Left lung (tissue), 10 donors: ENCODE data around the gene SARS2. TPM values are rescaled to one million over a fixed set of nuclear protein-coding genes. Genes with fewer than 3 reads are reported as not detected.
"Not testable (repeated sequence)": the region's sequence is repeated elsewhere in the genome, so short reads cannot be mapped to it uniquely, and the experiment has no call there.

Experiments
- ATAC-seq: fragments of 200-7000 bp; cut with Tn5 transposase; one replicate; pipeline ENCODE4 v1.9.1; 2020; ENCODE audit warnings: moderate library complexity
- DNase-seq, 4 donors: peaks; one replicate each; pipeline ENCODE4 v3.0.0-alpha.2; 2013 to 2020
- H3K27ac ChIP-seq, 2 donors: fragments of 200-600 bp; sonication (generic) in 1 of 2; one replicate each; pipeline versions ENCODE4 v1.5.0 to v1.8.0; 2020 to 2021
- H3K27me3 ChIP-seq, 2 donors: fragments of 200-600 bp; sonication (generic) in 1 of 2; one replicate each; pipeline versions ENCODE4 v1.5.0 to v1.8.0; 2020 to 2021
- H3K36me3 ChIP-seq, 2 donors: fragments of 200-600 bp; sonication (generic) in 1 of 2; one replicate each; pipeline versions ENCODE4 v1.5.0 to v1.8.0; 2020 to 2021
- H3K4me1 ChIP-seq, 2 donors: fragments of 200-600 bp; one replicate each; pipeline ENCODE4 v1.8.0; 2021
- H3K4me3 ChIP-seq, 2 donors: fragments of 200-600 bp; sonication (generic) in 1 of 2; one replicate each; pipeline versions ENCODE4 v1.5.0 to v1.8.0; 2020 to 2021; ENCODE audit warnings: mild to moderate bottlenecking in 1 of 2
- H3K9me3 ChIP-seq, 2 donors: fragments of 200-600 bp; sonication (generic) in 1 of 2; one replicate each; pipeline versions ENCODE4 v1.5.0 to v1.8.0; 2020 to 2021
- intact Hi-C, 2 donors: fragments of 100-400 bp; cut with DNase I; formaldehyde crosslinking; loops; one replicate each; pipeline versions ENCODE4 v1.11.2 to v1.14.2; 2022
- polyA plus RNA-seq, 6 donors: library from polyadenylated mRNA; unstranded; fragments of 120-200 nt; gene quantifications; one replicate each; pipeline ENCODE4 v1.2.1, GENCODE V29; 2013; ENCODE audit not compliant: insufficient read length in 6 of 6
- total RNA-seq, 2 donors: library from RNA; stranded (reverse); fragmentation: NEBNext Ultra II Directional; extraction: Animal tissue kit (Norgen Biotek cat#: 25700); gene quantifications; one replicate each; pipeline ENCODE4 v1.2.1, GENCODE V29; 2021
- TF ChIP-seq, protein P1 (sequence below), 2 donors: fragments of 200-600 bp; sonication (generic) in 1 of 2; IDR thresholded peaks; one replicate each; pipeline versions ENCODE4 v1.5.0 to v1.8.0; 2021; ENCODE audit warnings: antibody characterized with exemption in 2 of 2
- donor health status: DM: no; HTN: yes; CAD: no.
- donor health status: DM: no; HTN: no; CAD: no.

SARS2 gene
- total and polyA plus RNA-seq, 8 donors = 15.4 to 43.8 (median 34.6) TPM

DNA sequence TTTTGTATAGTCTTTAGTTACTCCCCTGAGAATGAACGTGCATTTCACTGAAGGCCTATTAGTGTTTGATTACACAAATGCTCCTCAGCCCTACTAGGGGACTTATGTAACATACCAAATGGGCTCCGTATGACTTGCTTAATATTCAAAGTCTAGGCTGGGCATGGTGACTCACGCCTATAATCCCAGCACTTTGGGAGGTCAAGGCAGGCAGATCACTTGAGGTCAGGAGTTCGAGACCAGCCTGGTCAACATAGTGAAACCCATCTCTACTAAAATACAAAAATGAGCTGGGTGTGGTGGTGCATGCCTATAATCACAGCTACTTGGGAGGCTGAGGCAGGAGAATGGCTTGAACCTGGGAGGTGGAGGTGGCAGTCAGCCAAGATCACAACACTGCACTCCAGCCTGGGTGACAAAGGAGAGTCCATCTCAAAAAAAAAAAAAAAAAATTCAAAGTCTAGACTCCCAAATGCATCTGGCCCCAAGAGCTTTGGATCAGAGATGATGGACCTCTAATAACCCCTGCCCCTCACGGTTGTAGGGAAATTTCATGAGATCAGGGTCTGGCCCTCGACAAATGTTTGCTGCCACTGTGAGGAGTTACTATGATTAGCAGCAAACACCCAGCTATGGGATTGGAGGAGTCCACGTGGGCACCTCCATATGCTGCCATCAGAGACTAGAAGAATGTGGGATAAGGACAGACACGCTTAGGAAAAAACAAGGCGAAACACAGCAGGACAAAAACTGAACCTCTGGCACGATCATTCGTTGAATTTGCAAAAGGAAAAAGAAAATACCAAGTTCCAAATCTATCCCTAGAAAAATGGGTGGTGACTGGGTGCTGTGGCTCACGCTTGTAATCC lies 40.3 kb upstream of the SARS2 start:
- no peak for DNase-seq
- intact Hi-C loops = no loop called here
- Histone ChIP-seq H3K4me1 (peaks cover 0 to 4% of the 10 kb centered on the region in 2 donors), H3K4me3 (no peak overlapping the region), H3K36me3 (no peaks in the 10 kb centered on the region), H3K9me3 (no peaks in the 10 kb centered on the region), H3K27me3 (peaks cover 0 to 15% of the 10 kb centered on the region in 2 donors), H3K27ac (no peak overlapping the region)
- ATAC-seq = no peak
- TF ChIP-seq, protein P1, sequence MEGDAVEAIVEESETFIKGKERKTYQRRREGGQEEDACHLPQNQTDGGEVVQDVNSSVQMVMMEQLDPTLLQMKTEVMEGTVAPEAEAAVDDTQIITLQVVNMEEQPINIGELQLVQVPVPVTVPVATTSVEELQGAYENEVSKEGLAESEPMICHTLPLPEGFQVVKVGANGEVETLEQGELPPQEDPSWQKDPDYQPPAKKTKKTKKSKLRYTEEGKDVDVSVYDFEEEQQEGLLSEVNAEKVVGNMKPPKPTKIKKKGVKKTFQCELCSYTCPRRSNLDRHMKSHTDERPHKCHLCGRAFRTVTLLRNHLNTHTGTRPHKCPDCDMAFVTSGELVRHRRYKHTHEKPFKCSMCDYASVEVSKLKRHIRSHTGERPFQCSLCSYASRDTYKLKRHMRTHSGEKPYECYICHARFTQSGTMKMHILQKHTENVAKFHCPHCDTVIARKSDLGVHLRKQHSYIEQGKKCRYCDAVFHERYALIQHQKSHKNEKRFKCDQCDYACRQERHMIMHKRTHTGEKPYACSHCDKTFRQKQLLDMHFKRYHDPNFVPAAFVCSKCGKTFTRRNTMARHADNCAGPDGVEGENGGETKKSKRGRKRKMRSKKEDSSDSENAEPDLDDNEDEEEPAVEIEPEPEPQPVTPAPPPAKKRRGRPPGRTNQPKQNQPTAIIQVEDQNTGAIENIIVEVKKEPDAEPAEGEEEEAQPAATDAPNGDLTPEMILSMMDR (IDR thresholded peaks at IDR 0.05) = no peak

GRCh38 chr19:38966149-38966548 lies 35.6 kb upstream of the SARS2 start:
- H3K27ac ChIP-seq, intact Hi-C loops, H3K4me3 ChIP-seq, H3K9me3 ChIP-seq, DNase-seq, ATAC-seq, H3K27me3 ChIP-seq, H3K4me1 ChIP-seq, H3K36me3 ChIP-seq: not testable (repeated sequence)

DNA sequence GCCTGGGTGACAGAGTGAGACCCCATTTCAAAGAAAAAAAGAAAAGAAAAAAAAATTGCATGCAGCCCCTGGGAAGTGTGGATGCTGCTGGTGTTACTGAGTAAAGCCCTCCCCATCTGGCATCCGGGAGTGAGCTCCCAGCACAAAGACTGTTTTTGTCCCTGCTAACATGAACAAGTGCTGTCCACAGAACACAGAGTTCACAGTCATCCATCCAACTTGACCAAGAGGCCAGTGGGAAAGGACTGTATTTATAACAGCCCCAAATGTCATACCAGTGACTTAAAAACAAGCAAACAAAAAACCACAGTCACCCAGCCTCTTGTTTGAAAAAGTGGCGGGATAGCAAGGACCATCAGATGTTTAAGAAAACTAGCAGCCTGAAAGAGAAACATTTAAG lies 34.2 kb upstream of the SARS2 start:
- DNase-seq (no peak), ATAC-seq (no peak)
- H3K27me3 ChIP-seq = no peaks in the 10 kb centered on the region
- no peak overlapping the region for H3K4me3 ChIP-seq
- no peaks in the 10 kb centered on the region for H3K36me3 ChIP-seq
- TF ChIP-seq, protein P1 (IDR thresholded peaks at IDR 0.05) = no peak
- H3K27ac ChIP-seq = no peak overlapping the region
- H3K4me1 ChIP-seq = peaks cover 0 to 7% of the 10 kb centered on the region in 2 donors
- intact Hi-C loops = no loop called here
- H3K9me3 ChIP-seq = no peaks in the 10 kb centered on the region

DNA sequence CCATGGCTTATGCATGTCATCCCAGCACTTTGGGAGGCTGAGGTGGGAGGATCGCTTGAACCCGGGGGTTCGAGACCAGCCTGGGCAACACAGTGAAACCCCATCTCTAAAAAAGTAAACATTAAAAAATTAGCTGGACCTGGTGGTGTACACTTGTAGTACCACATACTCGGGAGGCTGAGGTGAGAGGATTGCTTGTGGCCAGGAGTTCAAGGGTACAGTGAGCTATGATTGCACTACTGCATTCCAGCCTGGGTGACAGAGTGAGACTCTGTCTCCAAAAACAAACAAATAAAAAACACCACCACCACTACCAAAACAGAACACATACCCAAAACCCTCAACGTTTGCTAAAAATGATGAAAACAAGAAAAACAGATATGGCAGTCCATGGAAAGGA lies 29.1 kb upstream of the SARS2 start:
- intact Hi-C loops = no loop called here

DNA sequence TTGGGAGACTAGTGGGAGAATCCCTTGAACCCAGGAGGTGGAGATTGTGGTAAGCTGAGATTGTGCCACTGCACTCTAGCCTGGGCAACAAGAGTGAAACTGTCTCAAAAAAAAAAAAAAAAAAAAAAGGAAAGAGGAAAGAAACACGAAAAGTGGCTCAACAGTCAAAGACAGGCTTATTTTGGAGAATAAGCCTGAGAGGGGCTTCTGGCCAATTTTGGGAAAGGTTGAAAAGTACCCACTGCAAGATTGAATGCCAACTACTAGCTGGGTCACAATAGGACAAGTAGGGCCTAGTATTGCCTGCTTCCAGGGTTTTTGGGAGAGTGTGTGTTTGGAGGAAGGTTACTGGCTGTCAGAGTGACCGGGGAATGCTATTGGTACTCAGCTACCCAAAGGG lies 27.7 kb upstream of the SARS2 start:
- TF ChIP-seq, protein P1 (IDR thresholded peaks at IDR 0.05) = no peak
- no peaks in the 10 kb centered on the region for H3K27me3 ChIP-seq
- H3K4me1 ChIP-seq = peaks cover 0 to 7% of the 10 kb centered on the region in 2 donors
- H3K9me3 ChIP-seq = no peaks in the 10 kb centered on the region
- H3K27ac ChIP-seq = no peak overlapping the region
- ATAC-seq = no peak
- no peak overlapping the region for H3K4me3 ChIP-seq
- no peaks in the 10 kb centered on the region for H3K36me3 ChIP-seq
- intact Hi-C loops = no loop called here
- DNase-seq = no peak

More for the DNA sequence above, 29.1 kb upstream of the SARS2 start:
- no peak for ATAC-seq
- H3K4me3 ChIP-seq = no peak overlapping the region
- no peaks in the 10 kb centered on the region for H3K27me3 ChIP-seq
- no peak overlapping the region for H3K27ac ChIP-seq
- no peak for DNase-seq
- peaks cover 0 to 7% of the 10 kb centered on the region in 2 donors for H3K4me1 ChIP-seq
- H3K9me3 ChIP-seq = no peaks in the 10 kb centered on the region
- TF ChIP-seq, protein P1 (IDR thresholded peaks at IDR 0.05) = no peak
- no peaks in the 10 kb centered on the region for H3K36me3 ChIP-seq
